Uterus (tissue), 2 donors: ENCODE data around the gene RPL29.

Source experiments
- POLR2A ChIP-seq, 2 donors: fragments of 450-650 bp; IDR thresholded peaks; one replicate each; pipeline ENCODE4 v1.6.1; 2016; ENCODE audit warnings: antibody characterized with exemption in 2 of 2, mild to moderate bottlenecking in 1 of 2, moderate library complexity in 1 of 2
- TF ChIP-seq, protein P1 (sequence below), 4 experiments: fragments of 200-600 bp in 2 of 4; fragments of 450-650 bp in 2 of 4; sonication (generic) in 2 of 4; IDR thresholded peaks; one replicate each; pipeline ENCODE4 v1.5.1; 2016 to 2019; ENCODE audit warnings: antibody characterized with exemption in 4 of 4, mild to moderate bottlenecking in 2 of 4, moderate library complexity in 1 of 4

DNA sequence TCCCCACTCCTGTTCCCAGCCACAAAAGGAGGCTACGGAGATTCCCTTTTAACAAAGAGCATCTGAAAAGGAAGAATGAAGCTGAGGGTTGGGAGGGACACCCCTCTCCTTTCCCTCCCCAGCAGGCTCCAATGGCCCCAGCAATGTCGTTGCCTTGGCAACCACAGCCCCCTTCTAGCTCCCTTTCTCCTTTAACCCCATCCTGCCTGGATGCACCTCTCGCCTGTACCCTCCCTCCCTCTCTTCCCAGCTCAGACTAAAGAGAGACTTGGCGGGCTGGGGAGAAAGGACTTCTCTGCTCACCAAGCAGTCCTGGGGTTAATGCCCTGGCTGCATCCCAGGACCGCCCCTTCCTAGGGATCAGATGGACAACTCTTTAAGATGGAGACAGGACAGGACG, 7.1 kb upstream of the RPL29 start:
- TF ChIP-seq, protein P1, sequence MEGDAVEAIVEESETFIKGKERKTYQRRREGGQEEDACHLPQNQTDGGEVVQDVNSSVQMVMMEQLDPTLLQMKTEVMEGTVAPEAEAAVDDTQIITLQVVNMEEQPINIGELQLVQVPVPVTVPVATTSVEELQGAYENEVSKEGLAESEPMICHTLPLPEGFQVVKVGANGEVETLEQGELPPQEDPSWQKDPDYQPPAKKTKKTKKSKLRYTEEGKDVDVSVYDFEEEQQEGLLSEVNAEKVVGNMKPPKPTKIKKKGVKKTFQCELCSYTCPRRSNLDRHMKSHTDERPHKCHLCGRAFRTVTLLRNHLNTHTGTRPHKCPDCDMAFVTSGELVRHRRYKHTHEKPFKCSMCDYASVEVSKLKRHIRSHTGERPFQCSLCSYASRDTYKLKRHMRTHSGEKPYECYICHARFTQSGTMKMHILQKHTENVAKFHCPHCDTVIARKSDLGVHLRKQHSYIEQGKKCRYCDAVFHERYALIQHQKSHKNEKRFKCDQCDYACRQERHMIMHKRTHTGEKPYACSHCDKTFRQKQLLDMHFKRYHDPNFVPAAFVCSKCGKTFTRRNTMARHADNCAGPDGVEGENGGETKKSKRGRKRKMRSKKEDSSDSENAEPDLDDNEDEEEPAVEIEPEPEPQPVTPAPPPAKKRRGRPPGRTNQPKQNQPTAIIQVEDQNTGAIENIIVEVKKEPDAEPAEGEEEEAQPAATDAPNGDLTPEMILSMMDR (IDR thresholded peaks at IDR 0.05) = no peak
- no peak for TF ChIP-seq POLR2A (IDR thresholded peaks at IDR 0.05)
